Measurements from ENCODE around the gene CDK5RAP2. TPM values are rescaled to one million over a fixed set of nuclear protein-coding genes. Genes with fewer than 3 reads are reported as not detected.
A peak's percentile ranks its signal among the peaks of the same experiment; 100 is the strongest.

Gene CDK5RAP2
- total RNA-seq, 1 experiment from 2014 or later = 56.4 TPM

- Mint-ChIP-seq H3K4me1 (peaks cover 37 to 53% of the 10 kb centered on the region in 2 experiments), H3K36me3 (ENCODE audit: insufficient read depth in 1 of 3, low read depth in 3 of 3) (peaks cover 58 to 84% (median 67%) of the 10 kb centered on the region in 3 experiments), H3K27me3 (ENCODE audit: low read depth) (no peaks in the 10 kb centered on the region), H3K4me3 (no peak overlapping the region), H3K9me3 (peaks cover 0 to 3% of the 10 kb centered on the region in 2 experiments; a peak in 1 of 5 replicates), H3K27ac (peak overlapping the region in 1 of 3 experiments; percentile 38; a peak in 1 of 7 replicates)
- H3K9ac ChIP-seq (ENCODE audit: extremely low read depth, insufficient read length, low read length) = no peak overlapping the region
- no peak overlapping the region for H2BK120ac ChIP-seq (ENCODE audit: low read depth, low read length, poor library complexity, severe bottlenecking)
- H3K18ac ChIP-seq (ENCODE audit: insufficient read length, low read depth, low read length) = no peak overlapping the region
- no peak overlapping the region for H2AK5ac ChIP-seq (ENCODE audit: insufficient read length, low read length)
- DNase-seq = no peak
- H2BK15ac ChIP-seq (ENCODE audit: low read depth, low read length) = no peak overlapping the region
- no peak overlapping the region for H3K4ac ChIP-seq (ENCODE audit: low read depth, low read length)
- no peaks in the 10 kb centered on the region for H3K79me1 ChIP-seq (ENCODE audit: insufficient read depth, low read depth, low read length, poor library complexity, severe bottlenecking)
- WGBS (ENCODE audit: extremely low coverage, insufficient read length, low lambda C conversion rate) = no CpG with 5 or more reads among the region's 1 CpG
- H3K9me3 ChIP-seq (ENCODE audit: control insufficient read depth, low read depth, low read length) = no peaks in the 10 kb centered on the region
- no peaks in the 10 kb centered on the region for H3K79me2 ChIP-seq (ENCODE audit: insufficient read depth, low read length)
- no peak overlapping the region for H2AFZ ChIP-seq (ENCODE audit: low read length)
- no peak overlapping the region for H4K5ac ChIP-seq (ENCODE audit: insufficient read length, low read depth, low read length)
- no peak overlapping the region for H2BK12ac ChIP-seq (ENCODE audit: insufficient read length, low read depth, low read length)
- no peaks in the 10 kb centered on the region for H4K20me1 ChIP-seq (ENCODE audit: control insufficient read depth, insufficient read depth, insufficient read length)
- no peak overlapping the region for H3K14ac ChIP-seq (ENCODE audit: insufficient read depth, low read length)
- no peak overlapping the region for H2BK20ac ChIP-seq (ENCODE audit: low read depth, low read length, poor library complexity, severe bottlenecking)
- no peak overlapping the region for H3K56ac ChIP-seq (ENCODE audit: insufficient read length, low read depth, low read length)
- H3K27me3 ChIP-seq (ENCODE audit: insufficient read depth, low read length) = no peaks in the 10 kb centered on the region
- no peak overlapping the region for H4K91ac ChIP-seq (ENCODE audit: insufficient read length, low read depth, low read length)
- no peak overlapping the region for H2BK5ac ChIP-seq (ENCODE audit: insufficient read length, low read length)
- H3K4me2 ChIP-seq (ENCODE audit: insufficient read depth, insufficient read length, low read length) = no peak overlapping the region
- TF ChIP-seq CTCF (conservative IDR thresholded peaks at IDR 0.05) = no peak
- H3T11ph ChIP-seq (ENCODE audit: low read length) = no peak overlapping the region
- H3K23ac ChIP-seq (ENCODE audit: insufficient read length, low read depth, low read length) = no peak overlapping the region
- peaks cover 9% of the 10 kb centered on the region; the same call in 1 of the 2 replicates for H3K4me1 ChIP-seq (ENCODE audit: insufficient read depth, low read length)
- no peak overlapping the region for H3K27ac ChIP-seq (ENCODE audit: insufficient read length, low read depth, low read length)
- no peak overlapping the region for H4K8ac ChIP-seq (replicated peaks; ENCODE audit: insufficient read length, low read depth, low read length)
- no peaks in the 10 kb centered on the region for H3K23me2 ChIP-seq (ENCODE audit: insufficient read length, low read depth, low read length, poor library complexity, severe bottlenecking)
These were observed 51.6 kb downstream of the CDK5RAP2 start for GRCh38 chr9:120528327-120528726.

Data from H9 (cell line).